T-helper 9 cell (primary cell): ENCODE measurements around the gene KLHDC4.
A peak's percentile ranks its signal among the peaks of the same experiment; 100 is the strongest.

Source experiments
- DNase-seq: peaks from one replicate; pipeline ENCODE4 v3.0.0-alpha.2; 2020

Gene KLHDC4

GRCh38 chr16:87715231-87715630 is 50.6 kb downstream of the KLHDC4 start:
- no peak for DNase-seq

GRCh38 chr16:87713451-87714229 is 52.1 kb downstream of the KLHDC4 start:
- DNase-seq: peak; percentile 31

GRCh38 chr16:87712184-87712762 is 53.5 kb downstream of the KLHDC4 start:
- no peak for DNase-seq

- no peak for DNase-seq
These were observed 54.9 kb downstream of the KLHDC4 start for GRCh38 chr16:87710887-87711286.

- DNase-seq: no peak
These were observed 56.1 kb downstream of the KLHDC4 start for GRCh38 chr16:87709677-87710076.

GRCh38 chr16:87708881-87709638 is 56.7 kb downstream of the KLHDC4 start:
- DNase-seq: no peak

GRCh38 chr16:87707714-87708580 is 57.8 kb downstream of the KLHDC4 start:
- DNase-seq: no peak

GRCh38 chr16:87707097-87707496 is 58.7 kb downstream of the KLHDC4 start:
- DNase-seq: no peak

GRCh38 chr16:87706278-87707000 is 59.3 kb downstream of the KLHDC4 start:
- DNase-seq: no peak

- DNase-seq: no peak
These were observed 60.0 kb downstream of the KLHDC4 start for GRCh38 chr16:87705771-87706277.

GRCh38 chr16:87704754-87705353 is 60.9 kb downstream of the KLHDC4 start:
- DNase-seq: no peak

- no peak for DNase-seq
These were observed 61.9 kb downstream of the KLHDC4 start for GRCh38 chr16:87703835-87704375.

GRCh38 chr16:87703071-87703470 is 62.7 kb downstream of the KLHDC4 start:
- no peak for DNase-seq

GRCh38 chr16:87702325-87702811 is 63.4 kb downstream of the KLHDC4 start:
- peak; percentile 8 for DNase-seq

GRCh38 chr16:87701505-87701921 is 64.3 kb downstream of the KLHDC4 start:
- no peak for DNase-seq

- DNase-seq: no peak
These were observed 64.7 kb downstream of the KLHDC4 start for GRCh38 chr16:87701078-87701460.

GRCh38 chr16:87700406-87701077 is 65.2 kb downstream of the KLHDC4 start:
- no peak for DNase-seq

- DNase-seq: no peak
These were observed 67.0 kb downstream of the KLHDC4 start for GRCh38 chr16:87698676-87699199.

- no peak for DNase-seq
These were observed 67.5 kb downstream of the KLHDC4 start for GRCh38 chr16:87698241-87698640.

- no peak for DNase-seq
These were observed 68.0 kb downstream of the KLHDC4 start for GRCh38 chr16:87697792-87698191.
